SK-MEL-5 (cell line): ENCODE results near the gene IPO5. TPM values are rescaled to one million over a fixed set of nuclear protein-coding genes. Genes with fewer than 3 reads are reported as not detected.
"Not testable (repeated sequence)": the region's sequence is repeated elsewhere in the genome, so short reads cannot be mapped to it uniquely, and the experiment has no call there.

ENCODE experiments used
- DNase-seq: peaks from one replicate; pipeline ENCODE4 v3.0.0-alpha.2; 2016; ENCODE audit warnings: low read depth, low spot score
- in situ Hi-C: cut with HindIII; loops from 2 replicates; pipeline ENCODE4 v1.10.0; 2016; ENCODE audit warnings: low sequenced_read_pairs, high pct_unique_total_duplicates, low pct_unique_long_range_greater_than_20kb
- total RNA-seq: library from RNA; depleted of rRNA; stranded (reverse); fragments of >200 nt; shearing (Covaris generic); gene quantifications from 2 replicates; pipeline ENCODE4 v1.2.3, GENCODE V29; 2014

IPO5 gene
- total RNA-seq, 1 experiment from 2014 or later: 153 TPM

- DNase-seq: no peak
- in situ Hi-C loops: no loop called here
Measured at GRCh38 chr13:97945342-97945741, 8.1 kb upstream of the IPO5 start.

GRCh38 chr13:97945792-97946419 is 7.6 kb upstream of the IPO5 start:
- DNase-seq: no peak
- in situ Hi-C loops: no loop called here

GRCh38 chr13:97946951-97947588 is 6.4 kb upstream of the IPO5 start:
- in situ Hi-C loops: no loop called here
- DNase-seq: no peak

GRCh38 chr13:97948041-97948440 is 5.4 kb upstream of the IPO5 start:
- no peak for DNase-seq
- in situ Hi-C loops: no loop called here

- DNase-seq, in situ Hi-C loops: not testable (repeated sequence)
Measured at GRCh38 chr13:97949316-97949715, 4.2 kb upstream of the IPO5 start.

GRCh38 chr13:97951376-97951775 is 2.1 kb upstream of the IPO5 start:
- in situ Hi-C loops: no loop called here
- no peak for DNase-seq

GRCh38 chr13:97952831-97953230 is 644 bp upstream of the IPO5 start:
- in situ Hi-C loops, DNase-seq: not testable (repeated sequence)

- in situ Hi-C loops: no loop called here
- no peak for DNase-seq
Measured at GRCh38 chr13:97961340-97961739, 7.9 kb downstream of the IPO5 start.

GRCh38 chr13:97962887-97963286 is 9.4 kb downstream of the IPO5 start:
- in situ Hi-C loops: no loop called here
- no peak for DNase-seq

GRCh38 chr13:97967226-97967625 is 13.8 kb downstream of the IPO5 start:
- in situ Hi-C loops: no loop called here

GRCh38 chr13:97967948-97968347 is 14.5 kb downstream of the IPO5 start:
- in situ Hi-C loops: no loop called here
- peak; percentile 79 for DNase-seq

More at GRCh38 chr13:97967226-97967625, 13.8 kb downstream of the IPO5 start:
- no peak for DNase-seq

GRCh38 chr13:97971519-97971918 is 18.0 kb downstream of the IPO5 start:
- no peak for DNase-seq
- in situ Hi-C loops: no loop called here

GRCh38 chr13:97974773-97975172 is 21.3 kb downstream of the IPO5 start:
- DNase-seq: no peak
- in situ Hi-C loops: no loop called here

- peak; percentile 24 for DNase-seq
- in situ Hi-C loops: no loop called here
Measured at GRCh38 chr13:97975280-97975847, 21.9 kb downstream of the IPO5 start.

GRCh38 chr13:97975848-97976609 is 22.6 kb downstream of the IPO5 start:
- in situ Hi-C loops: no loop called here

GRCh38 chr13:97976610-97977521 is 23.4 kb downstream of the IPO5 start:
- DNase-seq: peak; percentile 16
- in situ Hi-C loops: no loop called here

More at GRCh38 chr13:97975848-97976609, 22.6 kb downstream of the IPO5 start:
- peak; percentile 88 for DNase-seq

GRCh38 chr13:97977982-97978381 is 24.5 kb downstream of the IPO5 start:
- no peak for DNase-seq
- in situ Hi-C loops: no loop called here
